ENCODE results near the gene TRAF3.

Gene TRAF3

GRCh38 chr14:102739190-102739469, 38.1 kb upstream of the TRAF3 start:
- no peak overlapping the region for H3K27ac ChIP-seq (ENCODE audit: low read depth, low read length)
- no peaks in the 10 kb centered on the region for H4K20me1 ChIP-seq (ENCODE audit: low read depth, low read length)
- H3K4me3 ChIP-seq (ENCODE audit: insufficient read depth, low read length, poor library complexity, severe bottlenecking) = no peak overlapping the region
- H3K9me3 ChIP-seq (ENCODE audit: insufficient read depth, low read length) = no peaks in the 10 kb centered on the region
- TF ChIP-seq EZH2phosphoT487 (conservative IDR thresholded peaks at IDR 0.05; ENCODE audit: low read length) (no peak), CTCF (IDR thresholded peaks at IDR 0.05; ENCODE audit: insufficient read depth, low read length, poor library complexity, severe bottlenecking) (no peak)
- no peak overlapping the region for H2AFZ ChIP-seq (ENCODE audit: low read depth, low read length, severe bottlenecking)
- H3F3A ChIP-seq (ENCODE audit: insufficient read depth) = no peaks in the 10 kb centered on the region
- no peaks in the 10 kb centered on the region for H3K9me2 ChIP-seq (replicated peaks; ENCODE audit: insufficient read depth, low read length)
- no peaks in the 10 kb centered on the region for H3K27me3 ChIP-seq (ENCODE audit: low read length)
- H3K4me2 ChIP-seq (ENCODE audit: low read depth, low read length, poor library complexity, severe bottlenecking) = no peak overlapping the region
- H3K79me2 ChIP-seq (ENCODE audit: insufficient read depth, low read length) = no peaks in the 10 kb centered on the region
- H3K36me3 ChIP-seq (ENCODE audit: low read length) = no peaks in the 10 kb centered on the region
- H3K9ac ChIP-seq (ENCODE audit: low read length) = no peak overlapping the region

GRCh38 chr14:102746634-102747438, 30.4 kb upstream of the TRAF3 start:
- no peak overlapping the region for H3K27ac ChIP-seq (ENCODE audit: low read depth, low read length)

GRCh38 chr14:102748806-102749205, 28.4 kb upstream of the TRAF3 start:
- TF ChIP-seq CTCF (IDR thresholded peaks at IDR 0.05; ENCODE audit: insufficient read depth, low read length, poor library complexity, severe bottlenecking) (no peak), EZH2phosphoT487 (conservative IDR thresholded peaks at IDR 0.05; ENCODE audit: low read length) (no peak)
- Histone ChIP-seq H3K9me3 (ENCODE audit: insufficient read depth, low read length) (no peaks in the 10 kb centered on the region), H3F3A (ENCODE audit: insufficient read depth) (no peaks in the 10 kb centered on the region), H3K9me2 (replicated peaks; ENCODE audit: insufficient read depth, low read length) (no peaks in the 10 kb centered on the region), H3K9ac (ENCODE audit: low read length) (no peak overlapping the region), H3K4me2 (ENCODE audit: low read depth, low read length, poor library complexity, severe bottlenecking) (no peak overlapping the region), H3K27ac (ENCODE audit: low read depth, low read length) (no peak overlapping the region), H2AFZ (ENCODE audit: low read depth, low read length, severe bottlenecking) (no peak overlapping the region), H3K4me3 (ENCODE audit: insufficient read depth, low read length, poor library complexity, severe bottlenecking) (no peak overlapping the region), H4K20me1 (ENCODE audit: low read depth, low read length) (no peaks in the 10 kb centered on the region), H3K27me3 (ENCODE audit: low read length) (no peaks in the 10 kb centered on the region), H3K36me3 (ENCODE audit: low read length) (no peaks in the 10 kb centered on the region), H3K79me2 (ENCODE audit: insufficient read depth, low read length) (no peaks in the 10 kb centered on the region)

More at GRCh38 chr14:102746634-102747438, 30.4 kb upstream of the TRAF3 start:
- Histone ChIP-seq H3K4me3 (ENCODE audit: insufficient read depth, low read length, poor library complexity, severe bottlenecking) (no peak overlapping the region), H3K79me2 (ENCODE audit: insufficient read depth, low read length) (no peaks in the 10 kb centered on the region), H3K27me3 (ENCODE audit: low read length) (no peaks in the 10 kb centered on the region), H2AFZ (ENCODE audit: low read depth, low read length, severe bottlenecking) (no peak overlapping the region), H3K9me3 (ENCODE audit: insufficient read depth, low read length) (no peaks in the 10 kb centered on the region), H3K4me2 (ENCODE audit: low read depth, low read length, poor library complexity, severe bottlenecking) (no peak overlapping the region), H3K9ac (ENCODE audit: low read length) (no peak overlapping the region), H4K20me1 (ENCODE audit: low read depth, low read length) (no peaks in the 10 kb centered on the region), H3K9me2 (replicated peaks; ENCODE audit: insufficient read depth, low read length) (no peaks in the 10 kb centered on the region), H3F3A (ENCODE audit: insufficient read depth) (no peaks in the 10 kb centered on the region), H3K36me3 (ENCODE audit: low read length) (no peaks in the 10 kb centered on the region)
- TF ChIP-seq CTCF (IDR thresholded peaks at IDR 0.05; ENCODE audit: insufficient read depth, low read length, poor library complexity, severe bottlenecking) (no peak), EZH2phosphoT487 (conservative IDR thresholded peaks at IDR 0.05; ENCODE audit: low read length) (no peak)
